GM19324 (cell line): Measurements from ENCODE around the gene F8.
A peak's percentile ranks its signal among the peaks of the same experiment; 100 is the strongest.
"Not testable (repeated sequence)": the region's sequence is repeated elsewhere in the genome, so short reads cannot be mapped to it uniquely, and the experiment has no call there.

ENCODE experiments used
- ATAC-seq: cut with Tn5 transposase; IDR thresholded peaks from one replicate; pipeline ENCODE4 v1.9.1; 2021; ENCODE audit warnings: mild to moderate bottlenecking, moderate library complexity; ENCODE audit not compliant: unreplicated experiment, low FRiP score

F8 gene

DNA sequence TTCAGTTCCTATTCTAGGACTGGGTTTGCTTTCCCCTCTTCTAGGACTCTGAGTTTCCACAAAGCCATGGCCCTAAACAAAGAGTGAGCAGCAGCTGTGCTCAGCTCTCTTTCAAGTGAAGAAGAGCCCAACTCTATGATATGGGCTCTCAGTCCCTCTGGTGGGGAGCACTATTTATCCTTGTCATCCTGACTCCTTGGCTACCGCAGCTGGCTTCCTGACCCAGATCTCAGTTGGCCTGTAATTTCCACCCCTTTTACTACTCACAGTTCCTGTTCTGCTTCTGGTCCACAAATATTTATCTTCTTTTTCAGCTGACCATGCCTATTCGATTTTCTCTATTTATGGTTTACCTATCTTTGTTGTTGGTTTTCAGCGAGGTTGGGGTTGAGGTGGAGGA, 33.8 kb downstream of the F8 start:
- ATAC-seq = no peak

DNA sequence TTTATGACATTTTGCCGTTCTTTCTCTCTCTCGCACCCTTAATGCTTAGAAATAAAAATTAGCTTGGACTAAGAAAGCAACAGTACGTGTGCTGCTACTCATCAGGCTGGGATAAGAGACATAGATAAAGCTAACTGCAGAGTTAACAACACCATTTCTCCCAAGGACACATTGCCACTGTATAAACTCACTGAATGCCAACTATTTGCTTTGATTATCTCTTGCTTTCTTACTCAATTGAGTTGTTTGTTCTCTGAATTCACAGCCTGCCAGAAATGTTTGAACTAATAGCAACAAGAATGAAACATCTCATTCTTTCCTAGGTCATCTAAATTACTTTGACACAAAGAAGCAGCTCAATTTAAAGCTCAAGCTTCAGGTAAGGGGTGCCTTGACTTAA, 34.6 kb downstream of the F8 start:
- ATAC-seq = no peak

DNA sequence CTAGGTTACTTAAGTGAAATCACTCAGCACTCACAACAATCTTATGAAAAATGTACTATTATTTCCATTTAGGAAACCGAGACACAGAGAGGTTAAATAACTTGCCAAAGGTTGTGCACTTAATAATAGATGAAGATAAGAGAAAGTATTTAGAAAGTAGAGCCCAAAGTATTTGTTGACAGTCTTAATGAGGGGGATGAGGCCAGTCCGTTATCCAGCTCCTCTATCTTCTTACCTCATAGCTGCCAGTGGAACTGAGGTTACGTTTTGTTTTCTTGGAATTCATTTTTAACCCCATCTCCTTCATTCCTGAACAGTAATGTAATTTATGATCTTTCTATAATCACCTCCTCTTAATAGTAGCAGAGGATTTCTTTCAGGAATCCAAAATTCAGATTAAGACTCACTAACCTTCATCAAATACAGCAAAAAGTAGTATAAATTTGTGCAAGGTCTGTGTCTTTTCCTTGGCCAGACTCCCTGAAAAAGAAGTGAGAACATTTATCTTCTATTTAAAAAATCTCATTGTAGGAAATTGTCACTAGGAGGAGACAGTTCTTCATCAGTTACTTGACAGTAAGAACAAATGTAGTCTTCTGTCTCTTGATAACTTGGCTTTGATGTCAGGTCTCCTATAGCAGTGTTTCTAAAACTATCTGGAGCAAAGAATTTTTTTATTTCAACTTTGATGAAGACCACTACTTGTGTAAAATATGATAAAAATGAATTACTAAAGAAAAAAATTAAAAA, 35.5 kb downstream of the F8 start:
- ATAC-seq = no peak

DNA sequence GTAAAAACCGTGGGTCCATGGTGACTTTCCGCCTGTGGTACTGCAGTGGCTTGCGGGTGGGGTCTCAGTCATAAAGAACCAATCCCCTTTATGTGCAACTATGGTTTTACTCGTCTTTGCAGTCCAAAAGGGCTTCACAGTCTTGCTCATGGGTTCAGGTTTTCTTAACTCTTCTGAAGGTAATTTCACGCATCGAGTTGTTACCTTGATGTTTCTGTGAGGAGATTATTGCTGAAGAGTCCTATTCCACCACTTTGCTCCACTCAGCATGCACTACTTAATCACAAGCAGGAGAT, 41.5 kb downstream of the F8 start:
- peak; percentile 32 for ATAC-seq

DNA sequence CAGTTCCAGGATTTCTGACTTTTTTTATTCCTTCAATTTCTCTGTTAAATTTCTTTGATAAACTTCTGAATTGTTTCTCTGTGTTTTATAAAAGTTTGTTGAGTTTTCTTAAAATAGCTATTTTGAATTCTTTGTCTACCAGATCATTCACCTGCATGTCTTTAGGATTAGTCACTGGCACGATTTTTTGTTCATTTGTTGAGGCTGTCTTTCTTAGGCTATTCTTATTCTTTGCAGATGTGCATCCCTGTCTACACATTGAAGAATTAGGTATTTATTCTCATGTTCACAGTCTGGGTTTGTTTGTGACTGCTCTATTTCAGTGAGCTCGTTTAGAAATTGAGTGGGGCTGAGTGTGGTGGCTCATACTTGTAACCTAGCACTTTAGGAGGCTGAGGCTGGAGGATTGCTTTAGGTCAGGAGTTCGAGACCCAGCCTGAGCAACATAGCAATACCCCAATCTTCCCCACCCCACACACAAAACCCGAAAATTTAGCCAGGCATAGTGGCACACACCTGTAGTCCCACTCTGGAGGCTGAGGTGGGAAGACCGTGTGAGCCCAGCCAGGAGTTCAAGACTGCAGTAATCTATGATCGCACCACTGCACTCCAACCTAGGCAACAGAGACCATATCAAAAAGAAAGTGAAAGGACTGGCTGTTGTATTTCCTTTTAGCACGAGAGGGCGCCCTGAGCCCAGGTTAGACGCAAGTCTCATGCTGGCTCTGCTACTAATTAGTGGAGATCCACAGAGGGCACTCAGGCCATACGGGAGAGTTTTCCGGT, 42.0 kb downstream of the F8 start:
- peak; percentile 89 for ATAC-seq

DNA sequence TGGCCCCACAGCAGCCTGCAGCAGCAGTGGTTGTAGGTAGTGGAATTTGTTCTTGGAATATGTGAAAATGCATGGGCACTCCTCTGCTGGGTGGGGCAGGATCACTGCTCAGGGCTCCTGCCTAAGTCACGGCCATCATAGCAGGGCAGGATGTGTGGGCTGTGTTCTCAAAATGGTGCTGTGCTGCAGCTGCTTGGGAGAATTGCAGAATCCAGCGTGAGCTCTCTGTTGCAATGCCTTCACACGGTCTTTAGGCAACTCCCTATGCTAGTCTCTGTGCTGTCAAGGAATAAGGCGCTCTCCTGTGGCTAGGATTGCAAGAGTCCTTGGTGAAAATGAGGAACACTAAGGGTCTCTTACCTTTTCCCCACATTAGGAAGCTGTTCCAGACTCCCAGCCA, 42.9 kb downstream of the F8 start:
- no peak for ATAC-seq

DNA sequence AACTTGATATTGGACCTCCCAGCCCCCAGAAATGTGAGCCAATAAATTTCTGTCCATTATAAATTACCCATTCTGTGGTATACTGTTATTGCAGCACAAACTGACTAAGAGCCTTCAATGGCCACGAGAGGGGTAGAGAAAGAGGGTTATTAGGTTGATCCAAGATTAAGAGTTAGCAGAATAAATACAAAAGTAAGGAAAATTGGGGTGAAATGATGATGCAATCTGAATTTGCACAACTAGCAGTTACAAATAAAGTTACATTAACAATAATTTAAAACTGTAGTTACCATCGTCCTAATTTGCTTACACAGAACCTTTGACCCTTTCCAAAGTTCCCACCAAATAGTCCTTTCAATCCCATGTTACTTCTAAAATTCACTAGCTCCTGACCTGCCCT, 54.2 kb downstream of the F8 start:
- no peak for ATAC-seq

DNA sequence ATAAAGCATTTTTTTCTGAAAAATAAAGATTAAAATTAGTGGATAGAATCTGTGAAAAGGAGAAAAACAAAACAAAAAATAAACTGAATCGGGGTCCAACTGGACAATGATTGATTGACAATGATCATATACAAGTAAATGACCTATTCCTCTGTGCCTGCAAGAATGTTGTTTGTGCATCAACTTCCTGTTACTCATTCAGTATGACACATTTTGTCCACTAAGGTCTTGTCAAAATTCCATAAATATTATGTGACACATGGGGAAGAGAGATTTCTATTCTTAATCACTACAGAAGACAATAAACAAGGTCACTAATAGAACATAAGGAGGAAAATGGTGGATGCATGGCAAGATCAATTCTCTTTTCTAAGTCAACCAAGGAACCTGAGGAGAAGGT, 54.9 kb downstream of the F8 start:
- no peak for ATAC-seq

DNA sequence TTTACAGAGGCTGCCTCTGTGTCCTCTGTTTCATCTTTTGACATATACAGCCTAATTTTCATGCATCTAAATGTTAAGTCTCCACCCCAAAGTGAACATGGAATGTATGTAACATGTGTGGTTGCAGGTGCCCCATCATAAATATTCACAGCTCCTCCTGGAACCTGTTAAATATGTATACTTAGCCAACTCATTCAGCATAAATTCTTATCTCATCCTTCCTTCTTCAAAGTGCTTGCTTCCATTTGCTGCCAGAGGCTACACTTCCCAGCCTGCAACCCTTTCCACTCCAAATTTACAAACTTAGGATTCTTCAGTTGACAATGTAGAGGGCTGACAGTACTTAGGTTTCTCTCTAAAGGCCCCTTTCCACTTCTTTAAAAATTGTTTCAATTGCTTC, 60.6 kb downstream of the F8 start:
- no peak for ATAC-seq

DNA sequence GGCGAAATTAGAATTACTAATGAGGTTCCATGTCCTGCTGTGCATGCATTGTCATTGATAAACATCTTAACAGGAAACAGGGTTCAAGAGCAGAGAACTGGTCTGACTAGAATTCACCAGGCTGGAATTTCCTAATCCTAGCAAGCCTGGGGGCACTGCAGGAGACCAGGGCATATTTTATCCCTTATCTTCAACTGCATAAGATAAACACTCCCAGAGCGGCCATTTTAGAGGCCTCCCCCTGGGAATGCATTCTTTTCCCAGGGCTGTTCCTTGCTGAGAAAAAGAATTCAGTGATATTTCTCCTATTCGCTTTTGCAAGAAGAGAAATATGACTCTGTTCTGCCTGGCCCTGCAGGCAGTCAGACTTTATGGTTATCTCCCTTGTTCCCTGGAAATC, 66.7 kb downstream of the F8 start:
- not testable (repeated sequence) for ATAC-seq

DNA sequence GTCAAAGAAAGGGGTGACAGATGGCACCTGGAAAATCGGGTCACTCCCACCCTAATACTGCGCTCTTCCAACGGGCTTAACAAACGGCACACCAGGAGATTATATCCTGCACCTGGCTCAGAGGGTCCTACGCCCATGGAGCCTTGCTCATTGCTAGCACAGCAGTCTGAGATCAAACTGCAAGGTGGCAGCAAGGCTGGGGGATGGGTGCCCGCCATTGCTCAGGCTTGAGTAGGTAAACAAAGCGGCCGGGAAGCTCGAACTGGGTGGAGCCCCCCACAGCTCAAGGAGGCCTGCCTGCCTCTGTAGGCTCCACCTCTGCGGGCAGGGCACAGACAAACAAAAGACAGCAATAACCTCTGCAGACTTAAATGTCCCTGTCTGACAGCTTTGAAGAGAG, 83.3 kb downstream of the F8 start:
- not testable (repeated sequence) for ATAC-seq

DNA sequence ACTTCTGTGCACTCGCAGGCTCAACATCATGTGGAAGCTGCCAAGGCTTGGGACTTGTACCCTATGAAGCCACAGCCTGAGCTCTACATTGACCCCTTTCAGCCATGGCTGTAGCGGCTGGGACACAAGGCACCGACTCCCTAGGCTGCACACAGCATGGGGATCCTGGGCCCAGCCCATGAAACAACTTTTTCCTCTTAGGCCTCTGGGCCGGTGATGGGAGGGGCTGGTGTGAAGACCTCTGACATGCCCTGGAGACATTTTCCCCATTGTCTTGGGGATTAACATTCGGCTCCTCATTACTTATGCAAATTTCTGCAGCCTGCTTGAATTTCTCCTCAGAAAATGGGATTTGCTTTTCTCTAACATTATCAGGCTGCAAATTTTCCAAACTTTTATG, 97.8 kb downstream of the F8 start:
- ATAC-seq = not testable (repeated sequence)

DNA sequence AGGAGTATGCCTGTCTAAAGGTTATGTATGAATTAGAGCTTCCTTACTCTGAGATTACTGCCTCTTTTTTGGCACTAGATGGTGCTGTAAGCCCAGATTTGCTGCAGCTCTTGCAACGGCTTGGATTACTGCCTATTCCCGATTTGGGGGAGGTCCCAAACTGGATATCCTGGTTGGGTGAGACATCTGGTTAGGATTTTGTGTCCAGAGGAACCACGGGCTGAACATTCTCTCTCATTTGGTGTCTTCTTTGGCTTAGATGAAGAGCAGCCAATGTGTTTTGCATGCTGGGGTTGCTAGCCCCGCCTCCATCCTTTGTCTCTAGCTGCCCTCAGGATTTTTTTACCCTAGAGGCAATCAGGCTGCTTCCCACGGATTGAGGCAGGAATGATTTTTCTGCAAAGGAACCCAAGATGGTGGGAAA, 104.5 kb downstream of the F8 start:
- ATAC-seq = peak; percentile 70

DNA sequence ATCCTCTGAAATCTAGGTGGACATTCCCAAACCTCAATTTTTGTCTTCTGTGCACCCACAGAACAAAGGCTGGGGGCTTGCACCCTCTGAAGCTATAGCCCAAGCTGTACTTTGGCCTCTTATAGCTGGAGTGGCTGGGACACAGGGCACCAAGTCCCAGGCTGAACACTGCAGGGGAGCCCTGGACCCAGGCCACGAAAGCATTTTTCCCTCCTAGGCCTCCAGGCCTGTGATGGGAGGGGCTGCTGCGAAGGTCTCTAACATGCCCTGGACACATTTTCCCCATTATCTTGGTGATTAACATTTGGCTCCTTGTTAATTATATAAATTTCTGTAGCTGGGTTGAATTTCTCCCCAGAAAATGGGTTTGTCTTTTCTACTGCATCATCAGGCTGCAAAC, 108.5 kb downstream of the F8 start:
- ATAC-seq = no peak

DNA sequence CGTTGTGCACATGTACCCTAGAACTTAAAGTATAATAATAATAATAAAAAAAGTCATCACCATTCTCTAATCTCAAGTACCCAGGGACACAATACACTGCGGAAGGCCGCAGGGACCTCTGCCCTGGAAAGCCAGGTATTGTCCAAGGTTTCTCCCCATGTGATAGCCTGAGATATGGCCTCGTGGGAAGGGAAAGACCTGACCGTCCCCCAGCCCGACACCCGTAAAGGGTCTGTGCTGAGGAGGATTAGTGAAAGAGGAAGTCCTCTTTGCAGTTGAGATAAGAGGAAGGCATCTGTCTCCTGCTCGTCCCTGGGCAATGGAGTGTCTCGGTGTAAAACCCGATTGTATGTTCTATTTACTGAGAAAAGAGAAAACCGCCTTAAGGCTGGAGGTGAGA, 112.0 kb downstream of the F8 start:
- not testable (repeated sequence) for ATAC-seq

DNA sequence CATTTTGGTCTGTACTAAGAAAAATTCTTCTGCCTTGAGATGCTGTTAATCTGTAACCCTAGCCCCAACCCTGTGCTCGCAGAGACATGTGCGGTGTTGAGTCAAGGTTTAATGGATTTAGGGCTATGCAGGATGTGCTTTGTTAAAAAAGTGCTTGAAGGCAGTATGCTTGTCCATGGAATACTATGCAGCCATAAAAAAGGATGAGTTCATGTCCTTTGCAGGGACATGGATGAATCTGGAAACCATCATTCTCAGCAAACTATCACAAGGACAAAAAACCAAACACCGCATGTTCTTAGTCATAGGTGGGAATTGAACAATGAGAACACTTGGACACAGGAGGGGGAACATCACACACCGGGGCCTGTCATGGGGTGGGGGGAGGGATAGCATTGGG, 112.5 kb downstream of the F8 start:
- ATAC-seq = not testable (repeated sequence)

DNA sequence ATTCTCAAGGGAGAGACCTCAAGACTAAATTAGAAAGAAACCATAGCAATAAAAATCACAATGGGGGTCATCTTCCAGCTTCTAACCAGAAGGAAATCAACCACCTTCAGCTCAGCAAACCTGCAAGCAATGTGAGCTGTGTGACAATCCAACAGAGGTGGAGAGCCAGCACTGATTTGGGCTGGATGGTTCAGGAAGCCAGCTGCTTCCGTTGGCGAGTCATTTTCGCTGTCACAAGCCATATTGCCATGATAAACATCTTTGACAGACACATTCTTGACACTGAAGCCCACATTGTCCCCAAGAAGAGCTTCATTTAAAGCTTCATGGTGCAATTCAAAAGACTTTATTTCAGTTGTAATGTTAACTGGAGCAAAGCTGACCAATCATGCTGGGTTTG, 113.7 kb downstream of the F8 start:
- ATAC-seq = no peak

DNA sequence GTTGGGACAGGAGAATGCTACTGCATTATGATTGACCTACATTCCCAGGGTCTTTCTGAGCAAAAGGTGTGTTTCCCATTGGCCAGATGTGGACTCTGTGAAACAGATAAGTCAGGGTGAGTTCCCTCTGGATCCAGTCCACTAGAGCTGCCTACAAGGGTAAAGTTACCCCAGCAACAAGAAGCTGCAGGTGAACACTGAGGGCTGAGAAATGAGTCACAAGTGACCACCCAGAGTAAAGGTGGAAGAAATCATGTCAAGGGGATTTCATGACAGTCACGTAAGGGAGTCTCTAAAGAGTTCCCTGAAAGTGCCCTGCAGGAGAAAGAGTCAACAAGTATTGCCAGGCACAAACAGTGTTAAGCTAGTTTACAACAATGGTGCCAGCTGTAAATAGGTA, 120.1 kb downstream of the F8 start:
- no peak for ATAC-seq

DNA sequence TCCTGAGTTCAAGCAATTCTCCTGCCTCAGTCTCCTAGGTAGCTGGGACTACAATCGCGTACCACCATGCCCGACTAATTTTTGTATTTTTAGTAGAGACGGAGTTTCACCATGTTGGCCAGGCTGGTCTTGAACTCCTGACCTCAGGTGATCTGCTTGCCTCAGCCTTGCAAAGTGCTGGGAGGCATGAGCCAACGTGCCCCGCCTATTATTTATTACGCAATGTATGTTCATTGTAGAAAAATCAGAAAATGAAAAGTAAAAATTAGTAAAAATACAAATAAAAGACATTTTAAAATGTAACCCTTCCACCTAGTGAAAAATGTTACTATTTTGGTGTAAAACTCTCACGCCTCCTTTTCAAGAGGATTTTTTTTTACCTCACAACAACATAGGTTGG, 122.2 kb downstream of the F8 start:
- ATAC-seq = no peak

DNA sequence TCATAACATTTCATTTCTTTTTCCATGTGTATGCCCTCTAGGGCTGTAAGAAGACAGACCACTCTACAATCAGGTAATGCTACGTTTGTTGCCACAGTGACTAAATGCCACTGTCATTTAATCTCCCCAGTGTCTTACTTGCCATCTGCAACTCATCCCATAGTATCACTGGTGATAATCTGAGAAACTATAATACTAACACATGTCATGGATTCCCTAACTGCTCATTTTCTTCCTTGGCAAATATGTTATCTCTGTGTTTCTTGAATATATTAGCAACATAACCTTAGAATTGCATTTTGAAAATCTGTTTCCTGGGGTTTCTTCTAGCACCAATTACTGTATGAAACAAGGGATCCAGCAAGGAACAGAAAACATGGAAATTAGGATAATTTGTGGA, 130.2 kb downstream of the F8 start:
- no peak for ATAC-seq

DNA sequence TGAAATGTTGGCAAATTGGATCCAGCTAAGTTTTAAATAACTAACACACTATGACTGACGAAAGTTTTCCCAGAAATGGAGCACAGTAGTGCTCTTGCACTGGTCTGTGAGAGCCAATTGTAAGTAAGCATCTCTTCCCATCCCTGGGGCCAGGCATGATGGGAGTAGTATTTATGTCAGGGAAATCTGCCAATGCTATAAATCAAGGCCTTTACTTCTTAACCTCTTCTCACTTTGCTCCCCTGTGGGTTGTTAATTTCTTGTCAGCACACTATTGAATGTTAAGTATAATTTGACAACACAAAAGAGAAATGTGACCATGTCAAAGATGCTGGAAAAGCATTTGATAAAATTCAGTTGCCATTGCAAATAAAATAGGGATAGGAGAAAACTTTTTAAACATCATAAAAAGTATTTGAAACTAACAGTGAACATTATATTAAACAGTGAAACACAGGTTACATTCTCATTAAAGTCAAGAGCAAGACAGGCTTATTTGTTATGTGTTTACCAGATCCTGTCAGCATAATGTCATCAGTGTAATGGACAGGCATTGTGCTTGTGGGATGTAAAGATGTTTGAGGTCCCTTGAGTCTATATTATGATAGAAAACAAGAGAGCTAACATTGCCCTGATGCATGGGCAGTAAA, 131.4 kb downstream of the F8 start:
- ATAC-seq = no peak

DNA sequence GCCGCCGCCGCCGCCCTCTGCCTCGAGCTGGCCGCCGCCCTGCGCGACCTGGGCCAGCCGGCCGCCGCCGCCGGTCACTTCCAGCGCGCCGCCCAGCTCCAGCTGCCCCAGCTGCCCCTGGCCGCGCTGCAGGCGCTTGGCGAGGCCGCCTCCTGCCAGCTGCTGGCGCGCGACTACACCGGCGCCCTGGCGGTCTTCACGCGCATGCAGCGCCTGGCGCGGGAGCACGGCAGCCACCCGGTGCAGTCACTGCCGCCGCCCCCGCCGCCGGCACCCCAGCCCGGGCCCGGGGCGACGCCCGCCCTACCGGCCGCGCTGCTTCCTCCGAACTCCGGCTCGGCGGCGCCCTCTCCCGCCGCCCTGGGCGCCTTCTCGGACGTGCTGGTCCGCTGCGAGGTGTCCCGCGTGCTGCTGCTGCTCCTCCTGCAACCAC, 135.7 kb downstream of the F8 start:
- ATAC-seq = peak; percentile 41
